Activated naive CD4-positive, alpha-beta T cell treated with anti-CD3 and anti-CD28 coated beads, Interleukin-2, amount 50 U/mL, for 72 hours (primary cell): ENCODE data around the gene HES6. TPM values are rescaled to one million over a fixed set of nuclear protein-coding genes. Genes with fewer than 3 reads are reported as not detected.

Experiments
- ATAC-seq, 2 donors: fragments of 150-1000 bp; cut with Tn5 transposase; 2 replicates each; pipeline ENCODE4 v1.10.0; 2021; ENCODE audit warnings: mild to moderate bottlenecking in 2 of 2, moderate library complexity in 2 of 2
- DNase-seq, 2 donors: peaks; one replicate each; pipeline ENCODE4 v3.0.0; 2021 to 2022; ENCODE audit warnings: low spot score in 2 of 2
- H3K27ac Mint-ChIP-seq, 2 donors: one replicate each; pipeline ENCODE4 v1.8.0; 2022; ENCODE audit warnings: mild to moderate bottlenecking in 2 of 2, mixed read lengths in 2 of 2
- H3K36me3 Mint-ChIP-seq, 2 donors: one replicate each; pipeline ENCODE4 v1.8.0; 2022; ENCODE audit warnings: mixed read lengths in 2 of 2
- H3K9me3 Mint-ChIP-seq, 2 donors: one replicate each; pipeline ENCODE4 v1.8.0; 2022; ENCODE audit warnings: mixed read lengths in 2 of 2
- total RNA-seq, 2 donors: library from RNA; stranded (reverse); gene quantifications; one replicate each; pipeline ENCODE4 v1.2.3, GENCODE V29; 2022

HES6 gene
- total RNA-seq, 2 donors from 2014 or later = 4.7 to 5.1 TPM

DNA sequence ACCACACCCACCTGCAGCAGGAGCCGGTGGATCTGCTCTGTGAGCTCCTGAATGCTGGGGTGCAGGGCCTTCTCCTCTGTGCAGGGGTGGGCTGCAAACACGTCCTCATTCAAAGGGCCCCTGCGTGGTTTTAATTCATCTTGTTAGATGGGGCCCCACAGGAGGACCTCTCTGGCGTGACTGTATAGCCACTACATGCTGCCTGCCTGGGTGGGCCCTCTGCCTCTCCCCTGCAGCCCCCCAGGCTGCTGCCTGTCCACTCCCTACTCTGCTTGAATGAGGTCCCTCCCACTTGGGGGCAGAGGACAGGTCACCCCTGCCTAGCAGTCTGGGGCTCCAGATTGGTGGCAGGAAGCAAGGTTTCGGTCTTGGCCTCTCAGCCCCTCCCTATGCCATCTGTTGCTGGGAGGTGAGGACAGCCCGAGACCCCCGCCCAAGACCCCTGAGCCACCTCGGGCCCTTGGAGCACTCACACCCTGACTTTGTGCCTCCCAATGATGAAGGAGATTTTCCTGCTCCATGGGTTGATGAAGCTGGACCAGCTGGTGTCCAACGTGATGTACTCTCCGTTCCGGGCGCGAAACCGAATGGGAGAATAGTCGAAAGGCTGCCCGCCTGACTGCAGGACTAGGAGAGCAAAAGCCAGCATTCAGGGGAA, 22.0 kb upstream of the HES6 start:
- H3K36me3 Mint-ChIP-seq = no peaks in the 10 kb centered on the region
- H3K27ac Mint-ChIP-seq = peak overlapping the region in 1 of 2 donors; percentile 40
- no peaks in the 10 kb centered on the region for H3K9me3 Mint-ChIP-seq
- ATAC-seq (no peak), DNase-seq (no peak)

DNA sequence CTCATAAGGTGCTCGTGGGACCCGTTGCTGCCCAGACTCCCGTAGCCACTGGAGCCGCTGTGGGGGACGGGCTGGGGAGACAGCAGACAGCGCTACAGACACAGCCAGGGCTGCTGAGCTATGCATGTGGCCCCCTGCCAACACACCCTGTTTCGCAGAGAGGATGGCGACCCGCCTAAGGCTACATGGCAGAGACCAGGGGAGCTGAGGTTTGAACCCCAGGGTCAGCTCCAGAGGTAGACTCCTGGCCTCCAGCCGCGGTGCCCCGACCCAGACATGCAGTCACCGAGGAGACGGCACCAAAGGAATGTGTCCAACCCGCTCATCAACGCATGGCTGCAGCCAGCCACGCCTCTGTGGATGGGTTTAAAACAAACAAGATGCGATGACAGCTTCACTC, 21.0 kb upstream of the HES6 start:
- H3K27ac Mint-ChIP-seq = no peak overlapping the region
- H3K9me3 Mint-ChIP-seq = no peaks in the 10 kb centered on the region
- ATAC-seq = no peak
- DNase-seq = no peak
- peaks cover 0 to 2% of the 10 kb centered on the region in 2 donors for H3K36me3 Mint-ChIP-seq

DNA sequence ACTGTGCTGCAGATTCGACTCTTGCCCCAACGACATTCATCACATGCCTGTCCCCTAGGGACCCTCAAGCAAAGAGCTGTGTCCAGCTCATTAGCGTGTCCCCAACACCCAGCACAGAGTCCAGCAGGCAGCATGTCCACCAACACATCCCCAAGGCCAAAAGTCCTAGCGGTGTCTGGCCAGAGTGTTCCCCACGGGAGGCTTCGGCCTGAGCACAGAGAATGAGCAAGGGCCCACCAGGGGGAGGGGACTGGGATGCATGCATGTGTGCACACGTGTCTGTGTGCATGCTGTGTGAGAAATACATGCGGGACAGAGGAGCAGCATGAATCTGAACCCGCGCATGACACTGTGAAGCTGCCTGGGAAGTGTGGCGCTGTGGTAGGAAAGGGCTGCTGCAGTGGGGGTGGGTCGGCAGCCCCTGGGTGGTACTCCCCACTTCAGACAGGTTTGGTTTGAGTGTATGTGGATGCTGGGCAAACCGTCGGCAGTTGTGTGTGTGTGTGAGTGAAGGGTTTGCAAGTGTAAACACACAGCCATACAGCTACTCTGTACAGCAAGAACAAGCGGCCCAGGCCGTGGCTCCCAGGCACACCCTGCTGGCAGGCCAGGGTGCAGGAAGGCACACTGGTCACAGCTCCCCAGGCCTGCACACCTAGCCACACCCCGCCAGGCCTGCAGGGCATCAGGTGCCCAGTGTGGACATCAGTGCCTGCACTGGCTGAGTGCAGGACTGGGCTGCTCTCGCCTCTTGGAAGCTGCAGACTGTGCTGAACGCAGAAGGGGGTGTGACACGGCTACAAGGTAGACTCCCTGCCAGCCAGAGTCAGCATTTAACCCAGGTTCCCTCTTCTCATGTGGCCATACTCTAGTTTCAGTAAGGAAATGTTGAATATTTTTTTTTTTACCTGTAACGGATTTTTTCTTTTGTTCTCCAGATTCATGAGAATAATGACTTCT, 19.5 kb upstream of the HES6 start:
- peak in 1 of 2 donors; percentile 23 for ATAC-seq
- DNase-seq = no peak
- Mint-ChIP-seq H3K9me3 (no peaks in the 10 kb centered on the region), H3K27ac (peak overlapping the region; percentile 12 to 61), H3K36me3 (peaks cover 0 to 6% of the 10 kb centered on the region in 2 donors)

DNA sequence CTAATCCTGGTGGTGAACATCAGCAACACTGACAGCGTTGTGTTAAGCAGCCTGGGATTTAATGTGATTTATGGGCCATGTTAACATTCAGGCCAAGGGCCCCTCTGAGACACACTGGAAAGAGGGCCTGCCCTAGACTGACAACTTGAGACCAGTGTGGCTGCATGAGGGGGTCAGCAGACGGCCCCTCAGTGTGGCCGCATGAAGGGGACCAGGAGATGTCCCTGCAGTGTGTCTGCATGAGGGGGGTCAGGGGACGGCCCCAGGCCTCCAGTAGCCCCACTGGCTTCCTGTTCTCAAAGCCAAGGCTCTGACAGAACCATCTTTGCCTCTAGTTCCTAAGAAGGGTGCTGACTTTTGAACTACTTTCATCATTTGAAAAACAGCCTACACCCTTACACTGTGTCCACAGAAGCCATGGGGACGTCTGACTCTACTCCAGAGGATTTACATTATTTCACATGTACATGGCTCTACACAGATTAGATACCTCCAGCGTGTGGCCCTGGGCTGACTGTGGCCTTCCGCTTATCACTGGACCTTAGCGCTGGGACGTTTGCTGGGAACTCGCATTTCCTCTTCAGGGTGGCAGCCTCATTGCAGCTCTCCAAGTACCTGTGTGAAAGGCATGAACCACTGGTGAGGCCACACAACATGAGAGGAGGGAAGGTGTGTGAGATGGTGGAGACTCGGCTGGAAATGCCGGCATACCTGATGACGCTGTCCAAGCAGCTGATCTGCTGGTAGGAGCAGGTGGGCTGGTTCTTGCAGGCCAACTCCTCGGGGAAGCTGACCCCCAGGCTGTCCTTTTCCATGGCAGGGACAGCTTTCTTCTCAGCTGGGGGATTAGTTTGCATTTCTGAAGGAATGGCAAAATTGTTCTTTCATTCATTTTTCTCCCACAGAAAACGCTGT, 18.2 kb upstream of the HES6 start:
- Mint-ChIP-seq H3K27ac (peak overlapping the region in 1 of 2 donors; percentile 42), H3K9me3 (no peaks in the 10 kb centered on the region), H3K36me3 (peaks cover 0 to 6% of the 10 kb centered on the region in 2 donors)
- DNase-seq (no peak), ATAC-seq (no peak)

- Mint-ChIP-seq H3K27ac (peak overlapping the region in 1 of 2 donors; percentile 9), H3K36me3 (peaks cover 0 to 6% of the 10 kb centered on the region in 2 donors), H3K9me3 (no peaks in the 10 kb centered on the region)
- ATAC-seq = peak; percentile 83 to 91
- peak in 1 of 2 donors; percentile 74 for DNase-seq
These were observed 16.8 kb upstream of the HES6 start for GRCh38 chr2:238256594-238257104.

DNA sequence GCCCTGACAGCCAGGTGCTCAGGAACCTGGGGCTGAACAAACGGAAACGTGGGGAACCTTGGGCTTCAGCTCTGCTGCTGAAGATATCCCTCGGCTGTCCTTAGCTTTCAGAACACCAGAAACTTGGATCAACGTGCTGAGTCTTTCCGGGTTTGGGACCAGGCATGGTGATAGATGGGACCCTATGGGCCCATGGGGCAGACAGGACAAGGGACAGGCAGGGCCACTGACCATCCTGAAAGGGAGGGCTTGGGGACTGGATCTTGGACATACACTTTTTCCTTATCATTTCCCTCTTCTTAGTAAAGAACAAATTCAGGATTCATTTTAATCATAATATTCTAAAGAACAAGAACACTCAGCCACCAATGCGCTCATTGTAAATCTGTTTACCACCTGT, 16.3 kb upstream of the HES6 start:
- H3K36me3 Mint-ChIP-seq = peaks cover 0 to 6% of the 10 kb centered on the region in 2 donors
- H3K27ac Mint-ChIP-seq = peak overlapping the region; percentile 9 to 36
- no peak for ATAC-seq
- no peak for DNase-seq
- no peaks in the 10 kb centered on the region for H3K9me3 Mint-ChIP-seq

DNA sequence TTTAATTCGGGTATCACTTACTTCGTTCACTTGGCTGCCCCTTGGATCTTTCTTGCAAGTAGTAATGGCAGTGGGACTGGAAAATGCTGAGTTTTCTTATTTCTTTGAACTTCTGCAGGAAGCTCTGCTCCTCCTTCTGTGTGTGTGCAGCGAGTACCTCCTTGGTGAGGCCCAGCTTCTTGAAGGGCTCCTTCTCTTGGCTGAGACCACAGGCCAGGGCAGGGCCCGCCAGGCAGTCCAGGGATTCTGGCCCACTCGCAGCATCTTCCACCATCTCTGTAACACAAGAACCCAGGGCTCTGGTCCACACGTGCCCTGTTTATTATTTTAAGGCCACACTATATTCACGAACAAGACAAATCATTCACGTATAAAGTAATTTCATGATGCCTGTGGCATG, 15.8 kb upstream of the HES6 start:
- ATAC-seq = no peak
- no peak for DNase-seq
- H3K9me3 Mint-ChIP-seq = no peaks in the 10 kb centered on the region
- peak overlapping the region; percentile 9 to 36 for H3K27ac Mint-ChIP-seq
- peaks cover 0 to 6% of the 10 kb centered on the region in 2 donors for H3K36me3 Mint-ChIP-seq

- DNase-seq (no peak), ATAC-seq (no peak)
- H3K9me3 Mint-ChIP-seq = no peaks in the 10 kb centered on the region
- H3K27ac Mint-ChIP-seq = no peak overlapping the region
- H3K36me3 Mint-ChIP-seq = peaks cover 0 to 6% of the 10 kb centered on the region in 2 donors
These were observed 15.3 kb upstream of the HES6 start for GRCh38 chr2:238255151-238255551.

DNA sequence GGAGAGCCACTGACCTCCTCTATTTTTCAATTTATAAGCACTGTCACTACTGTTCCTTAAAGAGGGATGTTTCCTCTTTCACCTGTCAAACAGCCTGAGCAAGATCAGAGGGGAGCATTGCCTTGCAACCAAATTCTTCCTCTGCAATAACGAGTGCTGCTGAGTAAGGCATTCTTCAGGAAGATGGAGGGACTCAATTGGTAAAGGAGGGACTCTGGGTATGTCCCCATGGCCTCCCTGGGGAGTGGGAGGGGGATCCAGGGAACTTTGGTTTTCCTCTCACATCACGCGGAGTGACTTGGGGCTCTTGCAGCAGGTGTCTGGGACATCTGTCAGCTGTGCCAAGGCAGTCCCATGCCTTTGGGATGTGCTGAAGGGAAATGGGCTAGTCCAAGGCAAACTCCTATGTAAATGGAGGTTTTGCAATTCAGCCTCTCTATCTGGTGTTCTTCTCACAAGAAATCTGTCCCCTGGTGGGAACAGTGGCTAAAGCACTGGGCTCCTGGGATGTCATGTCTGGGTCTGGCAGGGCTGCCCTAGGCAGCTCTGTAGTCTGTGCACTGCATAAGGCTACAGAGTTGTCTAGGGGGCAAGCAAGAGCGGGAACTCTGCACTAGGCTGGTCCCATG, 14.4 kb upstream of the HES6 start:
- Mint-ChIP-seq H3K36me3 (peaks cover 0 to 6% of the 10 kb centered on the region in 2 donors), H3K27ac (peak overlapping the region in 1 of 2 donors; percentile 6), H3K9me3 (no peaks in the 10 kb centered on the region)
- DNase-seq = no peak
- no peak for ATAC-seq

DNA sequence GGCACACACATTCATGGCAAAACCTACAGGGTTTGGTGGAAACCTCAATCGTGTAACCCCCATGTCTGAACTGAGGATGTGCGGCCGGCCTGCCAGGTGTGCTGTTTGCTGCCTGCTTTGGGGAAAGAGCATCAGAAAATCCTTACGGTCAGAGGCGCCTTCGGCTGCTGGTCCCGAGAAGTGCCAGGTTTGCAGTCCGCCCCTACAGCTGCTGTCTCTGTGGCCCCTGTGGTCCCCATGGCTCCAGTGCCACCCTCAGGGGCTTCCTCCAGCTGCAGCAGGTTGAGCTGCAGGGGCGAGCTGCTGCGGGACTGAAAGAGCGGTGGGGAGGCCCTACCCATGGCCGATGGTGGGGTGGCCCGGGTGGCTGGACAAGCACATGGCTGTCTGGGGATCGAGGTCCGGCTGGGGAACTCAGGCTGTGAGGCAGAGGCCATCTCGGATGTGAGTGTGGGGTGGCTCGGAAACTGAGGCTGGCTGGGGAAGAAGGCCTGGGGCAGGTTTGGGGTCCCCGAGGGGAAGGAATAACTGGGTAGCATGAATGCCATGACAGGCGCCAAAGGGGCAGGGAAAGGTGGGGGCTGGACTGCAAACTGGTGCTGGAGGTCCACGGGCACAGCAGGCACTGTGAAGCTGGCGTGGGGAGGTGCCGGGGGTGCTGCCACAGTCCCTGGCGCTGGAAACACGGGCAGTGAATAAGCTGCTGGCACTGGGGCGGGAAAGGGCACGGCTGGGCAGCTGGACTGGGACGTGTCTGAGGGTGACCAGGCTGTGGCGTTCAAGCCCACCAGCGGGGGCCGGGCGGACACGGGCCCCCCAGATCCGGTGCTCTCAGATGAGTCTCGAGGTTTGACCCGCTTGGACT, 13.2 kb upstream of the HES6 start:
- ATAC-seq = no peak
- Mint-ChIP-seq H3K27ac (no peak overlapping the region), H3K36me3 (peaks cover 0 to 6% of the 10 kb centered on the region in 2 donors), H3K9me3 (no peaks in the 10 kb centered on the region)
- no peak for DNase-seq

GRCh38 chr2:238251986-238252385, 12.1 kb upstream of the HES6 start:
- Mint-ChIP-seq H3K36me3 (peaks cover 0 to 6% of the 10 kb centered on the region in 2 donors), H3K9me3 (no peaks in the 10 kb centered on the region), H3K27ac (peak overlapping the region in 1 of 2 donors; percentile 14)
- ATAC-seq = no peak
- DNase-seq = no peak

DNA sequence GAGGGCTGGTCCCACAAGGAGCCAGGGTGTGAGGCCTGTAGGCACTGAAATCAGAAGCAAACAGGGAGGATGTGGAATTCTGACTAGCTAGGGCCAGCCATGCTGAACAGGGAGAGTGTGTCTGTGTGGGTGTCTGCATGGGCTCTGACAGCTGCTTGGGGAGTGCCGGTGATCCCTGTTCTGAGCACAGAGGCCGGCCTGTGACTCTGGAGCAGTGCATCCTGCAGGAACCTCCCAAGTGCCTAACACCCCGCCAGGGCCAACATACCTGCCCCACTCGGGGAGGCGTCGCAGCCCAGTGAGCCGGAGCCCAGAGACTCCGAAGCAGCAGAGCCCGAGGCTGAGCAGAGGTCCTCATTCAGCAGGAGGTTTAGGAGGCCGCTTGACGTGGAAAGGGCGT, 11.5 kb upstream of the HES6 start:
- peaks cover 0 to 10% of the 10 kb centered on the region in 2 donors for H3K36me3 Mint-ChIP-seq
- ATAC-seq (no peak), DNase-seq (no peak)
- no peaks in the 10 kb centered on the region for H3K9me3 Mint-ChIP-seq
- no peak overlapping the region for H3K27ac Mint-ChIP-seq

- Mint-ChIP-seq H3K27ac (no peak overlapping the region), H3K36me3 (peaks cover 0 to 11% of the 10 kb centered on the region in 2 donors), H3K9me3 (no peaks in the 10 kb centered on the region)
- no peak for ATAC-seq
- no peak for DNase-seq
These were observed 11.1 kb upstream of the HES6 start for GRCh38 chr2:238250896-238251295.

DNA sequence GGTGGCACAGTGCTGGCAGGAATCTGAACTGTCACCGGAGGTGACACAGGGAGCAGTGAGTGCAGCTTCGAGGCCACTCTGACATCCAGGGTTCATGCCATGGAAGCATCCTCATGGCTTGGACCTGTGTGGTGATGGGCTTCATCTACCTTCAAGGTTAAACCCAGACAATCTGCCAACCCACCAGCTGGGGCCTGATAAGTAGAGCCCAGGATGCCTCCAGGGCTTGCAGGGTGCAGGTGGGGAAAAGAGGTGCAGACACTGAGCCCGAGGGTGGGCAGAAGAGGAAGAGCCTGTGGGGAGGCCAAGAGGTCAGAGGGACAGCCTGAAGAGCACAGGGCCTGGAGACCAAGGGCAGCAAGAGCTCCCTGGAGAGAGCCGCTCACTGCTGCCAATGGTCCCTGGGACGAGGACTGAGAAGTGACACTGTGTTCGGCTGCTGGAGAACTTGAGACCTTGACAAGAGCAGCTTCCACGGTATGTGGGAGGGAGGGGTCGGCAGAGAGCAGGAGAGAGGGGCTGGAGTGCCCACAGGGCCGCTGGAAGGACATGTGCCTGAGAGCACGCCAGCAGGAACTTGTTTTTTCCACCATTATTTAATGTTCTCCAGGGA, 8.1 kb upstream of the HES6 start:
- H3K27ac Mint-ChIP-seq = peak overlapping the region in 1 of 2 donors; percentile 49
- ATAC-seq (no peak), DNase-seq (no peak)
- peaks cover 0 to 12% of the 10 kb centered on the region in 2 donors for H3K36me3 Mint-ChIP-seq
- no peaks in the 10 kb centered on the region for H3K9me3 Mint-ChIP-seq
